Kidney glomerular epithelial cell (primary cell): ENCODE data around the gene CDON.
"Not testable (repeated sequence)": the region's sequence is repeated elsewhere in the genome, so short reads cannot be mapped to it uniquely, and the experiment has no call there.

Source experiments
- DNase-seq: peaks from one replicate; lab custom pipeline; 2025; lab: John Stamatoyannopoulos, UW

Gene CDON

DNA sequence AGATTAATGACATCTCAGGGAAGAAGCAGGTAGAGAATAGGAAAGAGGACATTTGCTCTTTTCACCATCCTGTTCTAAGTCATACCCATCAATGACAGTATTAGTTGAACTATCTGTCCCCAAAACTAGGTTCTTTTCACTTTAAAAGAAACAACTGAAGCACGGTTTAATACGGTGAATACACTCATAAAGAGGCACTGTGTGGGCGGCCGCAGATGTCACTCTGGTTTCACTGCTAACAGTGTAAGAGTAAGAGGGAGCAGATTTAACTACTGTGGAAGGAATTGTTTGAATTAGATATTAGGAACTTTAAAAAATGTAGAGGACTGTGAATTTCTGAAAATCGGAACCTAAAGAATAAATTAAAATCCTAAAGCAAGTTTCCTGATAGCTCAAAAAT, 67.4 kb downstream of the CDON start:
- DNase-seq, result no peak

DNA sequence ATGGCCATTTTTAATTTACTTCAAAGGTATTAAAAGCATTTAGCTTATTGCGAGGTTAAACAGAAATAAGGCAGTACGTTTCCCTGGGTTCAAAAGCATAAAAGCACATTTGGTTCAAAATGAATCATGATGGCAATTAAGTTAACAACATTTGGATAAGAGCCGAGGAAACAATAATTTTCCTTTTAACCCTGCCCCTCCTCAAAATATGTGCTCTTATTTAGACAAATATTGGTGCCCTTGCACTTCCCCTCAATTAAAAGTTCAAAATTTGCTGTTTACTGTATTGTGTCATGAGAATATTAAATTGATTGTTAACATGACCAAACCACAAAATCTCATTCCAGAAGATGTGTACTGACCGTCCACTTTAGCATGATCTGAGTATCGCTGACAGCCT, 68.2 kb downstream of the CDON start:
- no peak for DNase-seq

DNA sequence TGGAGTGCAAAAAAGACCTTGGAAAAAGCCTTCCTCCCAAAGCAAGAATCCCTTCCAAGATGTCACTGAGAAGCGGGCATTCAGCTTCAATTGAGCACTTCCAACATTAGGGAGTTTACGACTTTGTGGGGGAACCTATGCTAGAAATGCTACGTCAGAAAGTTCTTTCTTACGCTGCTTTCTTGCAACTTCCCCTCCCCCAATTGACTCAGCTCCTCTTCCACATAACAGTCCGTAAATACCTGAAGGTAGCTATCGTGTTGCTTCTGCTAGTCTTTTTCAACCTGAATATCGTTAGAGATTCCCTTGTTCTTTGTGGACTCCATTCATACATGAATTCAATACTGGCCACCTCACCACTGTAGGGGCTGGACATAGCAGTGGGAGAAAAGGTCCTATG, 69.8 kb downstream of the CDON start:
- DNase-seq, result no peak

DNA sequence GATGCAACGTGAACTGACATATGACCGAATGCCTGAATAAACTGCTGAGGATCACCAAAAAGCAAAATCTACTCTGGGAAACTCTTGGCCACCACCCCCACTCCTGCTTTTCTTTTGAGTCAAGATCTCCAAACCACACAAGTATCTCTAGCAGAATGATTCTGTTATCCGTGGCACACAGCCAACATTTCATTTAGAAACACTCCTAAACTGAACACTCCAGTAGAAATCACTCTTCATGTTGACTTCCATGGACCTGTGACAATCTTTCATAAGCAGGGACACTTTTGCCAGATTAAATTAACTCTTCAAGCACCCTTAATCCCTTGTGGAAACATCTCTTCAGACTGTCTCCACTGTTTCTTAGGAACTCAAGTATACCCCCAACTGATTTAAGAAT, 72.4 kb downstream of the CDON start:
- peak; percentile 68 for DNase-seq

DNA sequence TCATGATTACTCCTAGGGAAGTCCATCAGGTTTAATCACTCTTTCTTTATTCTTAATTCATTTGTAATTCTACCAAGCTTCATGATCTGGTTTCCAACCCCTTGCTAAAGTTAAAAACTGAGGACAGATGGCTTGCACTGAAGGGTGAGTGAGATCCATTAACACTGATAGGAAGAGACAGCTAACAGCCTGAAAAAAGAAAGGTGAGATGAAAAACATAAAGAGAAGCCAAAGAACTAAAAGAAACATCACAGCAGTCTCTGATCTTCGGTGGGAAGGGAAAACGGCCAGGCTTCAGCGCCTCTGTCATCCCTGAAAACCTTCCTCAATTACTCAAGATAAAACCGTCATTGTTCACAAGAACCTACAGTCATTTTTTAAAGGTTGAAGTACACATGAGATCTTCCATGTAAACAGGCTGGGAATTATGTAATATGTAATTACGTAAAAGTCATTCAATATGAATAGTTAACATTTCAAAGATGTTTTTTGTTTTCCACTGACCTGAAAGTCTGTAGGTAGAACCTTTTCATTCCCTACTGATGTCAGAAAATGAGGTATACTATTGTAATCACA, 75.5 kb downstream of the CDON start:
- no peak for DNase-seq

DNA sequence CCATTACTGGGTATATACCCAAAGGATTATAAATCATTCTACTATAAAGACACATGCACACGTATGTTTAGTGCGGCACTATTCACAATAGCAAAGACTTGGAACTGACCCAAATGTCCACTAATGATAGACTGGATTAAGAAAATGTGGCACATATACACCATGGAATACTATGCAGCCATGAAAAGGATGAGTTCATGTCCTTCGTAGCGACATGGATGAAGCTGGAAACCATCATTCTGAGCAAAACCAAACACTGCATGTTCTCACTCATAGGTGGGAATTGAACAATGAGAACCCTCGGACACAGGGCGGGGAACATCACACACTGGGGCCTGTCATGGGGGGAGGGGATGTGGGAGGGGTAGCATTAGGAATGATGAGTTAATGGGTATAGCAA, 76.7 kb downstream of the CDON start:
- not testable (repeated sequence) for DNase-seq

DNA sequence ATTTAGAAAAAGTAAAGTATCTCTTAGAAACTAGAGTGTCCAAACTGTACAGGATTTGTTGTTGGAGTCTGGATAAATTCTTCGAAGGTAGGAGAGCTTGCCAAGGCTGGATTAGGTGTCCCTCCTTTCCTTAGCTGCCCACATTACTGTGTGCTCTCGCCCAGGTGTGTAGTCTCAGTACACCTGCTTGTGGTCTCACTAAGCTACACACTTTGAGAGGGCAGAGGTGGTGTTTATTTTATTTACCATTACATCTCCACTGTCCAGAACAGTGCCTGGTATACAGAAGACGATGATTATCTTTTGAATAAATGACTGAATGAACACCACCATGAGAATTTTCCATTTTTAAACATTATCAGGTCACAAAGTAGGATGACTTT, 80.3 kb downstream of the CDON start:
- DNase-seq, result no peak

DNA sequence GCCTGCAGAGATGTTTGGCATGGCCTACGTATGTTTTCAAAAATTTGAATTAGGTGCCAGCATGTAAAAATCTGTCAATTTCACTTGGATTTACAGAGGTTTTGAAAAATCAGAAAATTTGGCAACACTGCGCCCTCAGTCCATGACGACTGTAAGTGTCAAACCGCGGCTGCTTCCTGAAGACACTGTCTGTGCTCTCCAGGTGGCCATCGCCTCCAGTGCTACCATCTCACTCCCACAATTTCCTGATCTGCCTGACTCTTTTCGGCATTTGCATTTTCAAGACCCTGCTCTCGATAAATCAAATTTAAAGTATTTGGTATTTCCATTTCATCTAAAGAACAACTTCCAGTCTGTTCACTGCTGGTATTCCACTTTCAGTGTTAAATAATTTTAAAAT, 82.2 kb downstream of the CDON start:
- no peak for DNase-seq

DNA sequence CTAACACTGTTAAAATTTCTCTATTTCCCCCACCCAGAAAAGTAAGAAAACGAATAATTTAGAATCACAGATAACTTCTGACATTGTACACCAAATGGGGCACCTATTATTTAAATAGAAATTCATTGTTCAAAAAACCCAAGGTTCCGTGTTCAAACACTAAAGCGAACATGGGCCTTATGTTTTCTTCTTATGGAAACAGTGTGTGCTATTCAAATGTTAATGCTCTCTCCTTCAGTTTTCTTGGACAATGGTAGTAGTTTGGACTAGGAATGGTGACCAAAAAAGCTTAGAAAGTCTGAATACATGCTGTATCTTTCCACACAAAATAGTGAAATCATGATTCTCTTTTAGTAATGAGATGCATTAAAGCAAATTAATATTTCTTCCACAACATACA, 83.2 kb downstream of the CDON start:
- DNase-seq, result no peak

DNA sequence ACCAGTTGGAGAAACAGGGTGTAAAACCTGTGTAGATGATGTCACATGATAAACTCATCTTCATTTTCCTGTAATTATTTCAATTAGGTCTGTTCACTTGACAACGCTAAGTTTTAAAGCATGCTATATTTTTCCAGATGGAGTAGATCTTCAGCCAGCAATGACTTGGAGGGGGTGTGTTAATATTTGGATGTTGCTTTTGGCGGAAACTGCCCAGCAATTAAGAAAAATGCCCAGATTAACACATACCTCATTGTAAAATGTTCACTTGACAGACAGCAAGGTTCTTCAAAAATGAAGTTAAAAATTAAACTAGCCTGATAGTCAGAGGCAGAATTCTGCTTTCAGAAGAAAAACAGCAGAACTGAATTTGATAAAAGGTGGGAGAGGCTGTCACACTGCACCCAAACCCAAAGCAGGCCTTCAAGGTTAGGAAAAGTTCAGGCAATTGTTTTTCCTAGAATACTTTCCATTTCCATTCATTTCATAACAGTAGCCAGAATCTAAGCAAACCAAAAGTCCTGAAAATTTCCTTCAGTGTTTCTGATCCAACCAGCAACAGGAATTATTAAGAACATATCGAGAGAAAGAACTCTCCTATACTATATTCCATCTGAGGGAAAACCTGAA, 83.8 kb downstream of the CDON start:
- DNase-seq, result no peak

DNA sequence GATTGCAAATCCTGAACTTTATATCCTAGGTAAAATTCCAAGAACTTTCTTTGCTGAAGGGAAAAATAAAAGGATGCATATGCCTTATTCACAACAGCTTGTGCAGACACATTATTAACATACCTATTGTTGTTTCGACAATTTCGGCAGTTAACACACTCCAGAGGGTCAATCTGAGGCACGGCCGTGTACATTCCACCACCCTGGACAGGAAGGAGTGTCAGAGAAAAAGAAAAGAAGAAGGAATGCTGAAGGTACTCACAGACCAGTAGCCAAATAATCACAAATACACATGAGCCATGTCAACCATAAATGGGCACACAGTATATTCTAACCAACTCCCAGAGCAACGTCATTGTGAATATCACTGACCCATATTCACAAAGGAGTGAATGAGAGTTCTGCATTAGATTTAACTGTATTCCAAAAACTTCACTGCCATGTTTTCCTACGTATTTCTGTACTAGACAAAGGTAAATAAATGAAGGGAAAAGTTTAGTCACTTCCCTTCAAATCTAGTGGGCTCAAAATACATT, 84.4 kb downstream of the CDON start:
- no peak for DNase-seq

DNA sequence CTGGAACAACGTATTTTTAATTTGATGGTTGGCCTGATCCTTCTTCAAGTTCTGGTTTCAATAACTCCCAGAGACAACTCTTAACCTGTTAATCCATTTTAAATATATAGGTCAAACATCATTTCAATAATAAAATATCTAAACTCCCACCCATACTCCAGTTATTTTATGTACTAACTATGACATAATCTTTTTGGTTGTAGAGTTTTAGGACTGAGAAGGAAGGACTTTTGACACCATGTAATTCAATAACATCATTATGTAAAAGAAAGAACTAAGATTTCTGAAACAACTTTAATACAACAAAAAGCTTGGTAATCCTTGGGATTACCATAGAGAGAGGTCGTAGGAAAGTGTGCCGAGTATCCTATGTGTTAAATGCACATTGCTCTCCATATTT, 85.3 kb downstream of the CDON start:
- DNase-seq, result no peak

DNA sequence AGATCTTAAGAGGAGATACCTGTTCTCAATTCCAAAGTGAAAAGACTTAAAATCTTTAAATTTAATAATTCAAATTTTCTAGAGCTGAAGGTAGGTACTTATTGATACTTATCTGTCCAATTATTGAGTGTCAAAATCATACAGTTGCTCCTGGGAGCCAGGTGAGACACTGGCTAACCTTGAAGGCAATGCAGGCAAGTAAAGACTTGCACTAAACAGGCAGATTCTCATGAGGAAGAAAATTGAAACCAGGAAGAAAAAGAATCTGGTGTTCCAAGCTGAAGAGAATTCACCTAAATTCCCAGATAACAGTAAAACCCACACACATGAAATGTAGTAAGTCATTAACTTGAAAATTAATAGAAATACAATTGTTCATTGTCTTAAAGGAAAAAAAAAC, 86.5 kb downstream of the CDON start:
- no peak for DNase-seq

DNA sequence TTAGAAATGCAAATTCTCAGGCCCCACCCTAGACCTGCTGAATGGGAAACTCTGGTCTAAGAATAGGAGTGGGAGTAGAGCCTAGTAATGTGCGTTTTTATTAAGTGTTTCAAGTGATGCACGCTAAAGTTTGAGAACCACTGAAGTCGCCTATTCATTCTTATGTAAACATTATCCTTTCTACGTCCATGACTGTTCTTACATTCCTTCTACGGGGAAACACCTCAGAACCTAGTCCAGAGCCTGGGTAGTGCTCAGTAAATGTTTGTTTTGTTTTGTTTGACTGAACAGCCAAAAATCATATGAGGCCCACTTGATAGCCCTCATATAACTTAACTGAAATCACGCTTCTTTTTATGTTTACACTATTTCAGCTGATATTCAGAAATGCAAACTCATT, 87.0 kb downstream of the CDON start:
- no peak for DNase-seq

DNA sequence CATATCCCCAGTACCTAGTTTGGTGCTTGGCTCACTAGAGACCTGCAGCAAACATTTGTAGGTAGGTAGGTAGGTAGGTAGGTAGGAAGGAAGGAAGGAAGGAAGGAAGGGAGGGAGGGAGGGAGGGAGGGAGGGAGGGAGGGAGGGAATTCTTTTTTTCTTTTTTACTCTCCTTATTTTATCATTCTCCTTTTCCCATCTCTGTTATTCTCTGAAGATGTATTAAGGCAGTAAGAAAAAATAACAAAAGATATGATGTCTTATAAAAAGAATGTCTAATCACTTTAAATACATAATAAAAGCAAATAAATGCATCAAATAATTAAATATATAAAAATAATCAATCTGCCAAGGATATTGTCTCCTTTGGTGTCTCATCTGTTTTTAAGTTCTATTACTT, 88.4 kb downstream of the CDON start:
- no peak for DNase-seq

DNA sequence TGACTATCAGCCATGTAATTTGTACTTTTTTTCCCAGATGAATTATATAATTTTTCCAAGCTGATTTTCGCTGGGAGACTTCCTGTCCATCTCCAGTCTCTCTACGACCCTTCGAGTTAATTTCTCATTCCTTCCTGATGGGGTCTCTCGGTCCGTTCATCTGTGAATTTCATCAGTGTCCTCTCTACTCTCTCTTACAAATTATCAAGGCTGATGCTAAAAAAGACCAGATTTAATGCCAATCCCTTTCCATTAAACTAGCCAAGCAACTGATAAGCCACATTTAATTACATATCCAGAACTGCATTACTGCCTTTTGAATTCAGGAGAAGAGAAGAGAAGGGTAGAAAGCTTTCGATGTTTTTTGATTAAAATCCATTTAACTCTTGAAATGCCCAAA, 91.0 kb downstream of the CDON start:
- DNase-seq, result no peak

DNA sequence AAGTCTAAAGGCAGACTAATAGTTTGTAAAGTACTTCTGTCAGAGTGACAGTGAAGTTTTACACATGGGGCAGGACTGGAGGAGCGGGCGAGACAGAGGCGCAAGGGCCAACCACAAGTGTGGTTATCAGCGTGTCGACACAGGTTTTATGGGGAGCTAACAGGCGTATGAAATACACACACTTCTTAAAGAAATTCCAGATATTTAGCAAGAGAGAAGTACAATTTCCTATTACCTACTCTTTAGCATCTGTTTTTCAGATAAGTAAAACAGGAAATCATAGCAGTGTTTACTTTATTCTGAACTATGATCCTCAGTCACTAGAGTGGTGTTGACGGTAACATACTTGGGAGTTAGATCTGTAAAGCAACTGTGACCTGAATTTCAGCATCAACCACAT, 94.3 kb downstream of the CDON start:
- DNase-seq, result no peak

DNA sequence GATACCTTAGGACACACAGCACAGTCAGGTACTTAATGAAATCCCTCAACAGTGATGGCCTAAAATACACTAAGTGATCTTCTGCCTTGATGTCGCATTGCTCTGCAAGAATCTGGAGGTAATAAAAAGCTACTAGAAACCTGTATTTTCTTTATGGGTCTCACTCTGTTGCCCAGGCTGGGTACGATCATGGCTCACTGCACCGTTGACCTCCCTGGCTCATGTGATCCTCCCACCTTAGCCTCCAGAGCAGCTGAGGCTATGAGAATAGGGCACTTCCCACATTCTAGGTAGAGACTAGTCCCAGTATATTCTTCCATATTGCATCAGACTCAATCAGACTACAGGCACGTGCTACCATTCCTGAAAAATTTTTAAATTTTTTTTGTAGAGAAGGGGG, 95.2 kb downstream of the CDON start:
- no peak for DNase-seq

DNA sequence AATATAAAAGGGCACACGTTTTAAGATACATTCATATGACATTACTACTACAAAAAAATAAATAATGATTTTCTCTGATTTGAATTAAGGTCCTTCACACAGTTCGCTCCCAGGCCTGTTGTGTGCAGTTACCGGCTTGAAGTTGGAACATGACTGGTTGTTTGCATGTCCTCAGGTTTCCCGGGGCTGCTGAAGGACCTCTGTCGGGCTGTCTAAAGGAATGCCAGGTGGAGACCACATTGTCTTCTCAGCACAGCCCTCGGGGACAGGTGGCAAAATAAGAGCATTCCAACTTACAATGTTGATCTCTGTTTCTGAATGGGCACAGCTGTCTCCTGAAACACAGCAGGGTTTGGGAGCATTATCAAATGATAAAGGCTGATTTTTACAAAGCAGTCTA, 101.9 kb downstream of the CDON start:
- DNase-seq, result no peak

DNA sequence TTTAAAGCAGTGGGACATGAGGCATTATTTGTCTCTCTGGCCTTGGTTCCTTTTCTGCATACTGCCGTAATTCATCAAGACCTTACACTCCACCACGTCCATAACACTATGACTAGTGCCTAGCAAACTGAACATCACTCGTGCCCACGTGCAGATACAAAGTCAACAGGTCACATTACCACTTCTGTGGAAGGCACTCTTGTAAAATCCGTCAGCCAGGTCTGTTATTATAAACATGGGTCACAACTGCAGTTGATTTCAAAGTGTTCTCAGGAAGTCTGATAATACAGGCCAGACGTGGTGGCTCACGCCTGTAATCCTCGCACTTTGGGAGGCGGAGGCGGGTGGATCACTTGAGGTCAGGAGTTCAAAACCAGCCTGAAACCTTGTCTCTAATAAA, 102.7 kb downstream of the CDON start:
- DNase-seq, result no peak

DNA sequence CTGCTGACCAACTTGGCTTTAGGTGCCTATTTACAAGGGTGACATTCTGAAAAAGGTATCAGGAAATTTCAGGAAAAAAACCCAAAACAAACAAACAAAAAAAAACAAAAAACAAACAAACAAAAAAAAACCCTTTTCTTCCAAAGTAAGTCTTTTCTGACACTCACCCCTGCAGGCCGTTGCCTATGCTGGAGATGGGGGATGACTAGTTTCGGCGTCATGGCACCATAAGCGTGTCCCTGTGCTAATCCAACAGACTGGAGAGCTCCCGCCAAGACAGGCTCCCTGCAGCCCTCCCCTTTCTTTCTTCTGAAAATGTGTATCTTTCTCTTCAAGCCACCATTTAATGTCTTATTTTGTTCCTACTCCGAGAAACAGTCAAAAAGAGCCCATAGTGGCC, 103.2 kb downstream of the CDON start:
- no peak for DNase-seq

DNA sequence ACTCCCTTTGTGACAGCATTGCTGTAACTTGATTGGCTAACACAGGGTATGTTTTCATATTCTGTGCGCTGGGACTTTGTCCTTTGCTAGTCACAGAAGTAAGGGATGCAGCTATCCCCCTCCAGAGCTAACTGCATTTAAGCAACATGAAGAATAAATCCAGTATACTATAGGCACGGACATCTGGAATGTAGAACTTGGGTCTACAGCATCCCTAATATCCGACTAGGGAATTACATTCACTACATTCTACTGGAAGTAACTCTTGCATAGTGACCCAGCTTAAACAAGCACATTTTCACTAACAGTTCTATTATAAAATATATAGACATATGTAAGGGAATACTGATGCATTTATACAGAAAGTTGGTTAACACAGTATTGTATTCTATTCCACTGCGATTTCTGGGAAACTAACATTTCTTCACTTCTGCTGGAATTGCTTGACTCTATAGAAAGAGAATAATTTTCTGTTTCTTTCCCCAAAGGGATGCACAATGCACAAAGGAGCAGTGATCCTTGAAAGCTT, 103.7 kb downstream of the CDON start:
- no peak for DNase-seq

DNA sequence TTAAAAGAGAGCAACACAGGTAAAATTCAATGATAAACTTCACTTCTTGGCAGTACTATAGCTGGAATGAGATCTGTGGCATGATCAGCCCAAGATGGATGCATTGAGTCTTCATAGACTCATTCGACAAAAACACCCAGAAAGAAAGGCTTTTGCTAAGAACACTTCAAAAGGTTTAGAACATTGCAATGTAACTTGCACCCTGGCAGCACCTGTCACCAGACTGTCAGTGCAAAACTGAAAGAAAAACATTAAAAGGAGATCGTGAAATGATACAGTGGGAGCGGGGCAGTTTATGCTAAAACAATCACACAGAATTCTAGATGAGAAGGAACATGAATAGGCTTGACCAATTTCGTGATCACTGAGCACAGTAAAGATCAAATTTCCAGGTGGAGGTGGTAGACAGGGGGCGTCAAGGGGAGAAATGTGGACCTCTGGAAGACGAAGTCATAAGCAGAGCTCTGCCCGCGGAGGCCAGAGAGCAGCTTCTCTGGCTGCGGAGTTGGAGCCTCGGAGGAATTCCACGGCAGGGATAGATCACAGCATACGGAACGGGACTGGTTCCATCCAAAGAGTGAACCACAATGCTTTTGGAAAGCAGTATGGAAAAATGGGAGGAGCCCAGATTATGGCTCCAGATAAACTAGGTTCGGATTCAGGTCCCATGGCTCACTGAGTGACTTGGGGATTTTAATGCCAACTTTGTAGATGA, 104.9 kb downstream of the CDON start:
- DNase-seq, result no peak
